Transverse colon (tissue), 4 donors: ENCODE results near the gene AQP12A.

ENCODE experiments used
- CTCF ChIP-seq, 5 experiments: fragments of 200-600 bp in 3 of 5; fragments of 450-650 bp in 2 of 5; sonication (generic) in 3 of 5; IDR thresholded peaks; 1 replicate in 2 of 5; 2 replicates in 3 of 5; pipeline ENCODE4 v1.5.1; 2016 to 2017; ENCODE audit warnings: antibody characterized with exemption in 5 of 5, inconsistent platforms in 3 of 5, mild to moderate bottlenecking in 2 of 5, moderate library complexity in 1 of 5
- EP300 ChIP-seq: sonication (generic); formaldehyde crosslinking; IDR thresholded peaks from one replicate; pipeline ENCODE4 v1.6.1; 2017; ENCODE audit warnings: antibody characterized with exemption, low read depth
- POLR2A ChIP-seq: fragments of 450-650 bp; IDR thresholded peaks from one replicate; pipeline ENCODE4 v1.6.1; 2016; ENCODE audit warnings: antibody characterized with exemption, mild to moderate bottlenecking, moderate library complexity
- POLR2AphosphoS5 ChIP-seq, 3 donors: sonication (generic); formaldehyde crosslinking; IDR thresholded peaks; one replicate each; pipeline ENCODE4 v1.6.1; 2016; ENCODE audit warnings: antibody characterized with exemption in 3 of 3

- TF ChIP-seq CTCF (IDR thresholded peaks at IDR 0.05) (no peak), POLR2A (no peak), EP300 (no peak), POLR2AphosphoS5 (IDR thresholded peaks at IDR 0.05) (no peak)
Measured at GRCh38 chr2:240687045-240687740, 4.5 kb upstream of the AQP12A start.
